T-helper 1 cell treated with Interleukin-12 subunit alpha and Interleukin-12 subunit beta and Interleukin-4 antibody, amounts not matched to agents 30 μg/mL and 1 μg/mL, for 36 hours (primary cell): Measurements from ENCODE around the gene CREB3L2.
"Not testable (repeated sequence)": the region's sequence is repeated elsewhere in the genome, so short reads cannot be mapped to it uniquely, and the experiment has no call there.

Experiments used
- H3K27ac Mint-ChIP-seq: one replicate; pipeline ENCODE4 v1.8.0; 2021; ENCODE audit warnings: mild to moderate bottlenecking, mixed read lengths
- H3K27me3 Mint-ChIP-seq: one replicate; pipeline ENCODE4 v1.8.0; 2021; ENCODE audit warnings: low read depth, mixed read lengths
- H3K36me3 Mint-ChIP-seq: one replicate; pipeline ENCODE4 v1.8.0; 2021; ENCODE audit warnings: low read depth, mixed read lengths
- H3K4me1 Mint-ChIP-seq: one replicate; pipeline ENCODE4 v1.8.0; 2021; ENCODE audit warnings: low read depth, mixed read lengths
- H3K4me3 Mint-ChIP-seq: one replicate; pipeline ENCODE4 v1.8.0; 2021; ENCODE audit warnings: mild to moderate bottlenecking, moderate library complexity, mixed read lengths
- H3K9me3 Mint-ChIP-seq: one replicate; pipeline ENCODE4 v1.8.0; 2021; ENCODE audit warnings: mixed read lengths

CREB3L2 gene

GRCh38 chr7:138001529-138002095 is at the start of gene CREB3L2:
CREB3L2 (minus strand) TSS chr7:138002086; CDS start chr7:138001705, 381 bp downstream.
- Mint-ChIP-seq H3K36me3 (peaks cover 10% of the 10 kb centered on the region), H3K27me3 (no peaks in the 10 kb centered on the region), H3K4me1 (peaks cover 29% of the 10 kb centered on the region), H3K4me3 (peak within 1 kb of the TSS; percentile 95), H3K27ac (peak within 1 kb of the TSS; percentile 92), H3K9me3 (no peaks in the 10 kb centered on the region)

DNA sequence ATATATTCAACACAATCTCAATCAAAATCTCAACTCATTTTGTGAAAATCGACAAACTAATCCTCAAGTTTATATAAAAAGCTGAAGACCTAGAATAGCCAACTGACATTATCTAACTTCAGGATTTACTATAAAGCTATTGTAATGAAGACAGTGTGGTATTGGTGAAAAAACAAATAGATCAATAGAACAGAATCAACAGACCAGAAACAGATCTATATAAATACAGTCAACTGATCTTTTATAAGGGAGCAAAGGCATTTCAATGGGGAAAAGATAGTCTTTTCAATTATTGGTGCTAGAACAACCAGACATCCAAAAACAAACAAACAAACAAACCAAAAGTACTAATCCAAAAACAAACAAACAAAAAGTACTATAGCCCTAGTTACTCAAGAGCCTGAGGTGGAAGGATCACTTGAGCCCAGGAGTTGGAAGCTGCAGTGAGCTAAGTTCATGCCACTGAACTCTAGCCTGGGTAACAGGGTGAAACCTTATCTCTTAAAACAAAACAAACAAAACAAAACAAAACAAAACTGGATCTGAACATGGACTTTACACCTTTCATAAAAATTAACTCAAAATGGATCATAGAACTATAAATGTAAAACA is 47.7 kb upstream of the CREB3L2 start:
- Mint-ChIP-seq H3K4me3 (no peak overlapping the region), H3K9me3 (peaks cover 7% of the 10 kb centered on the region), H3K4me1 (no peaks in the 10 kb centered on the region), H3K27me3 (peaks cover 11% of the 10 kb centered on the region), H3K27ac (no peak overlapping the region), H3K36me3 (no peaks in the 10 kb centered on the region)

GRCh38 chr7:138047907-138048306 is 46.0 kb upstream of the CREB3L2 start:
- no peaks in the 10 kb centered on the region for H3K4me1 Mint-ChIP-seq
- H3K36me3 Mint-ChIP-seq = no peaks in the 10 kb centered on the region
- H3K27me3 Mint-ChIP-seq = peaks cover 14% of the 10 kb centered on the region
- no peak overlapping the region for H3K27ac Mint-ChIP-seq
- no peak overlapping the region for H3K4me3 Mint-ChIP-seq
- peaks cover 7% of the 10 kb centered on the region for H3K9me3 Mint-ChIP-seq

DNA sequence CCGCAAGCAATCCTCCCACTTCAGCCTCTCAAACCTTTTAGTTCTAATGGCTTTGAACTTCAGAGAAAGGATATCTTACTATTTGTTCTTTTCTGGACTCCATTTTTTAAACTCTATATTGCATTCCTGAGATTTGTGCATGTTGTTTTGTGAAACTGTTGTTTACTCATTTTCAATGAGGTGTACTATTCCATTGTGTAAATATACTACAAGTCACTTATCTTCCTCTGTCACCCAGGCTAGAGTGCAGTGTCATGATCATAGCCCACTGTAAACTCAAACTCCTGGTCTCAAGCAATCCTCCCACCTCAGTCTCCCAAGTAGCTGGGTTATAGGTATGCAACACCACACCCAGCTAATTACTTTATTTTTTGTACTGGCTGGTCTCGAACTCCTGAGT is 43.0 kb upstream of the CREB3L2 start:
- Mint-ChIP-seq H3K27ac (no peak overlapping the region), H3K36me3 (no peaks in the 10 kb centered on the region), H3K27me3 (peaks cover 18% of the 10 kb centered on the region), H3K4me1 (no peaks in the 10 kb centered on the region), H3K9me3 (peaks cover 4% of the 10 kb centered on the region), H3K4me3 (no peak overlapping the region)

- H3K36me3 Mint-ChIP-seq, H3K27ac Mint-ChIP-seq, H3K4me3 Mint-ChIP-seq, H3K4me1 Mint-ChIP-seq: not testable (repeated sequence)
- Mint-ChIP-seq H3K9me3 (peaks cover 16% of the 10 kb centered on the region), H3K27me3 (peaks cover 20% of the 10 kb centered on the region)
Observed at GRCh38 chr7:138040063-138040462, 38.2 kb upstream of the CREB3L2 start.

DNA sequence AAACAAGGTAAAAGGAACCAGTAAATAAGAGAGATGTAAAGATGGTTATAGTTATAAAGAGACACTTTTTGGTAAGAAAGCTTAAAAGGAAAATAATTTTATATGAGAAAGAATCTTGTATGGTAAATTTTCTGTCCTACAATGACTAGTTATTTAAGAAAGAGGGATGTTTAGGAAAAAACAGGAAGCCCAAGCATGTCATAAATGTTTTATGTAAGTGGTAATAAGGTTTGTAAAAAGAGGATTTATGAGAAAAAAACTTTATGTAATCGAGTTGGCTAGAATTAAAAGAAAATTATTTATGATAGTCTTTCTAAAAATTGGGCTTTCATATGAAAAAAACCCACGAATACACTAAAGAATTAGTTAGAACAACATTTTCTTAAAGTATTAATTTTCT is 34.2 kb upstream of the CREB3L2 start:
- H3K4me3 Mint-ChIP-seq = no peak overlapping the region

GRCh38 chr7:138033241-138033640 is 31.4 kb upstream of the CREB3L2 start:
- no peak overlapping the region for H3K27ac Mint-ChIP-seq
- H3K9me3 Mint-ChIP-seq = peaks cover 14% of the 10 kb centered on the region
- H3K36me3 Mint-ChIP-seq = no peaks in the 10 kb centered on the region
- H3K4me1 Mint-ChIP-seq = no peaks in the 10 kb centered on the region
- no peak overlapping the region for H3K4me3 Mint-ChIP-seq
- peaks cover 21% of the 10 kb centered on the region for H3K27me3 Mint-ChIP-seq

More for the DNA sequence above, 34.2 kb upstream of the CREB3L2 start:
- Mint-ChIP-seq H3K9me3 (peaks cover 19% of the 10 kb centered on the region), H3K36me3 (no peaks in the 10 kb centered on the region), H3K4me1 (no peaks in the 10 kb centered on the region), H3K27ac (no peak overlapping the region), H3K27me3 (peaks cover 21% of the 10 kb centered on the region)

DNA sequence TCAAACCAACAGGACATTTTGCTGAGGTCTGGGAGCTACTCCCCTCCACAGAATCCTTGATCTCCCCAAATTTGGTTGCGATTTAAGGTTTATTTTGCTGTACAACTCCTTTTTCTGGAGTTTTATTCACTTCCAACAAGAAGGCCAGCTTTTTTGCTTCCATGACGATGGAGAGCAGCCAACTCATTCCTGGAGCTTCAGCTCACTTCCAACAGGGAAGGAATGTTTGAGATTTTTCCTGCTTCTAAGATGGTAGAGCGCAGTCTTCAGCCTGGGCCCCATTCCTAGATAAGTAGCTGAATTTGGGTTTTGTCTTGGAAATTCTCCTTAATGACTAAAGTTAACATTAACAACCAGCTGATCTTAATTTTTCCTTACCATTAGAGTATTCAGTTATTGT is 30.9 kb upstream of the CREB3L2 start:
- Mint-ChIP-seq H3K27ac (no peak overlapping the region), H3K4me1 (no peaks in the 10 kb centered on the region), H3K27me3 (peaks cover 23% of the 10 kb centered on the region), H3K4me3 (no peak overlapping the region), H3K36me3 (no peaks in the 10 kb centered on the region), H3K9me3 (peaks cover 14% of the 10 kb centered on the region)

- Mint-ChIP-seq H3K4me1 (no peaks in the 10 kb centered on the region), H3K4me3 (no peak overlapping the region), H3K36me3 (no peaks in the 10 kb centered on the region), H3K27ac (no peak overlapping the region), H3K9me3 (peaks cover 14% of the 10 kb centered on the region), H3K27me3 (peaks cover 26% of the 10 kb centered on the region)
Observed at GRCh38 chr7:138032186-138032585, 30.3 kb upstream of the CREB3L2 start.

GRCh38 chr7:138030679-138031351 is 28.9 kb upstream of the CREB3L2 start:
- Mint-ChIP-seq H3K9me3 (peaks cover 14% of the 10 kb centered on the region), H3K36me3 (peaks cover 3% of the 10 kb centered on the region), H3K27ac (no peak overlapping the region), H3K27me3 (peaks cover 36% of the 10 kb centered on the region), H3K4me1 (no peaks in the 10 kb centered on the region), H3K4me3 (no peak overlapping the region)

- Mint-ChIP-seq H3K4me3 (no peak overlapping the region), H3K4me1 (no peaks in the 10 kb centered on the region), H3K27me3 (peaks cover 36% of the 10 kb centered on the region), H3K27ac (no peak overlapping the region), H3K36me3 (peaks cover 3% of the 10 kb centered on the region), H3K9me3 (peaks cover 16% of the 10 kb centered on the region)
Observed at GRCh38 chr7:138029941-138030340, 28.1 kb upstream of the CREB3L2 start.

GRCh38 chr7:138029126-138029525 is 27.2 kb upstream of the CREB3L2 start:
- Mint-ChIP-seq H3K4me3 (no peak overlapping the region), H3K36me3 (peaks cover 3% of the 10 kb centered on the region), H3K27ac (no peak overlapping the region), H3K4me1 (peaks cover 2% of the 10 kb centered on the region), H3K9me3 (peaks cover 11% of the 10 kb centered on the region), H3K27me3 (peaks cover 36% of the 10 kb centered on the region)

GRCh38 chr7:138027100-138027499 is 25.2 kb upstream of the CREB3L2 start:
- Mint-ChIP-seq H3K4me3 (no peak overlapping the region), H3K27ac (no peak overlapping the region)

GRCh38 chr7:138025215-138026186 is 23.6 kb upstream of the CREB3L2 start:
- Mint-ChIP-seq H3K27ac (no peak overlapping the region), H3K4me3 (no peak overlapping the region), H3K27me3 (peaks cover 26% of the 10 kb centered on the region), H3K9me3 (peaks cover 15% of the 10 kb centered on the region), H3K4me1 (peaks cover 4% of the 10 kb centered on the region), H3K36me3 (peaks cover 6% of the 10 kb centered on the region)

More at GRCh38 chr7:138027100-138027499, 25.2 kb upstream of the CREB3L2 start:
- peaks cover 36% of the 10 kb centered on the region for H3K27me3 Mint-ChIP-seq
- H3K4me1 Mint-ChIP-seq = peaks cover 4% of the 10 kb centered on the region
- H3K36me3 Mint-ChIP-seq = peaks cover 6% of the 10 kb centered on the region
- peaks cover 14% of the 10 kb centered on the region for H3K9me3 Mint-ChIP-seq
